Activated naive CD4-positive, alpha-beta T cell (primary cell): ENCODE results near the gene TMEM120B.

Source experiments
- DNase-seq, 4 experiments: peaks; one replicate each; lab custom pipeline; 2025; lab: John Stamatoyannopoulos, UW

Gene TMEM120B

GRCh38 chr12:121819212-121819949 is 106.8 kb downstream of the TMEM120B start:
- no peak for DNase-seq

GRCh38 chr12:121820056-121820455 is 107.5 kb downstream of the TMEM120B start:
- DNase-seq = no peak

GRCh38 chr12:121822393-121823100 is 110.0 kb downstream of the TMEM120B start:
- DNase-seq = no peak

- no peak for DNase-seq
These were observed 110.7 kb downstream of the TMEM120B start for GRCh38 chr12:121823101-121823726.

GRCh38 chr12:121823727-121824115 is 111.2 kb downstream of the TMEM120B start:
- DNase-seq = no peak

- no peak for DNase-seq
These were observed 112.5 kb downstream of the TMEM120B start for GRCh38 chr12:121825041-121825523.

- DNase-seq = no peak
These were observed 114.0 kb downstream of the TMEM120B start for GRCh38 chr12:121826318-121827150.

GRCh38 chr12:121827351-121828099 is 115.0 kb downstream of the TMEM120B start:
- no peak for DNase-seq

GRCh38 chr12:121828306-121828705 is 115.8 kb downstream of the TMEM120B start:
- no peak for DNase-seq

GRCh38 chr12:121828826-121829225 is 116.3 kb downstream of the TMEM120B start:
- DNase-seq = no peak

- DNase-seq = no peak
These were observed 116.8 kb downstream of the TMEM120B start for GRCh38 chr12:121829250-121829918.

- no peak for DNase-seq
These were observed 117.6 kb downstream of the TMEM120B start for GRCh38 chr12:121830134-121830533.

GRCh38 chr12:121830588-121831265 is 118.2 kb downstream of the TMEM120B start:
- DNase-seq = no peak
